MM.1S (cell line): ENCODE data around the gene ATP5ME.

Source experiments
- DNase-seq: peaks from one replicate; pipeline ENCODE4 v3.0.0-alpha.2; 2015
- H2AFZ ChIP-seq: fragments of 300-600 bp; sonication (generic); 2 replicates; pipeline ENCODE4 v1.6.0; 2016; ENCODE audit warnings: antibody characterized with exemption, low read length
- H3F3A ChIP-seq: fragments of 300-600 bp; sonication (generic); 2 replicates; pipeline ENCODE4 v1.6.1; 2016; ENCODE audit warnings: mild to moderate bottlenecking, antibody characterized with exemption, low read length, moderate library complexity, mixed read lengths; ENCODE audit not compliant: insufficient read depth
- H3K27ac ChIP-seq: fragments of 300-600 bp; sonication (generic); 2 replicates; pipeline ENCODE4 v1.5.1; 2016; ENCODE audit warnings: mild to moderate bottlenecking, low read length
- H3K27me3 ChIP-seq: fragments of 300-600 bp; sonication (generic); replicated peaks from 2 replicates; pipeline ENCODE4 v1.6.0; 2016; ENCODE audit warnings: low read length; ENCODE audit not compliant: insufficient read depth
- H3K36me3 ChIP-seq: fragments of 300-600 bp; sonication (generic); replicated peaks from 2 replicates; pipeline ENCODE4 v1.6.1; 2016; ENCODE audit warnings: mild to moderate bottlenecking, low read length, mixed read lengths; ENCODE audit not compliant: insufficient read depth
- H3K4me1 ChIP-seq: fragments of 300-600 bp; sonication (generic); 2 replicates; pipeline ENCODE4 v1.6.1; 2016; ENCODE audit warnings: low read length, mixed read lengths
- H3K4me2 ChIP-seq: fragments of 300-600 bp; sonication (generic); 2 replicates; pipeline ENCODE4 v1.6.0; 2016; ENCODE audit warnings: low read depth, low read length
- H3K4me3 ChIP-seq: fragments of 300-600 bp; sonication (generic); 2 replicates; pipeline ENCODE4 v1.5.1; 2016; ENCODE audit warnings: low read length, mixed read lengths
- H3K79me2 ChIP-seq: fragments of 300-600 bp; sonication (generic); 2 replicates; pipeline ENCODE4 v1.6.1; 2016; ENCODE audit warnings: mixed run types, low read length, mixed read lengths
- H3K9ac ChIP-seq: fragments of 300-600 bp; sonication (generic); 2 replicates; pipeline ENCODE4 v1.6.1; 2016; ENCODE audit warnings: low read length, mixed read lengths
- H3K9me2 ChIP-seq: fragments of 300-600 bp; sonication (generic); replicated peaks from 2 replicates; pipeline ENCODE4 v1.6.1; 2016; ENCODE audit warnings: mild to moderate bottlenecking, low read length, mixed read lengths; ENCODE audit not compliant: insufficient read depth
- H3K9me3 ChIP-seq: fragments of 300-600 bp; sonication (generic); replicated peaks from 2 replicates; pipeline ENCODE4 v1.6.1; 2016; ENCODE audit warnings: mild to moderate bottlenecking, low read length, mixed read lengths; ENCODE audit not compliant: insufficient read depth
- H4K20me1 ChIP-seq: fragments of 300-600 bp; sonication (generic); 2 replicates; pipeline ENCODE4 v1.6.1; 2016; ENCODE audit warnings: mild to moderate bottlenecking, low read length, moderate library complexity, mixed read lengths; ENCODE audit not compliant: insufficient read depth
- CTCF ChIP-seq: fragments of 300-600 bp; sonication (generic); IDR thresholded peaks from 2 replicates; pipeline ENCODE4 v1.5.1; 2016; ENCODE audit warnings: antibody characterized with exemption, low read length, mixed read lengths
- EZH2 ChIP-seq: fragments of 300-600 bp; sonication (generic); optimal IDR thresholded peaks from 2 replicates; pipeline ENCODE3; 2017; ENCODE audit warnings: low read depth, mild to moderate bottlenecking, antibody characterized with exemption, low read length, mixed read lengths
- EZH2phosphoT487 ChIP-seq: fragments of 300-600 bp; sonication (generic); IDR thresholded peaks from 2 replicates; pipeline ENCODE4 v1.6.1; 2018; ENCODE audit warnings: antibody characterized with exemption, low read length

ATP5ME gene

DNA sequence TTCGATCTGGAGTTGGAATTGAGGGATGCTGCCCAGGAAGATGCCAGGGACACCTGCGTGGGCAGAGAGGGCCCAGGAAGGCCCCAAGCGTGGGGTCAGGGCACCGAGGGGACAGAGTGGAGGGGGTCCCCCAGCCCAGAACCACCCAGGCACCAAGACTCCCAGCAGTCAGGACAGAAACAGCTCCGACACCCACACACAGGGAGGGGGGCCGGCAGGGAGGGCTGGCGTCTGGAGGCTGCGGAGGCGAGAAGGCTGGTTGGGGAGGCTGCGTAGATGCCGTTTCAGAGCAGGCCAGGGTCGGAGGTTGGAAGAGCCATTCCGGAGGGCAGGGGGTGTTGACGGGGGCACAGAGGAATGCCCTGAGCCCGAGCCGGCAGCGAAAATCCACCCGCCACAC lies 23.6 kb downstream of the ATP5ME start:
- H3K4me3 ChIP-seq: no peak overlapping the region
- H3K4me2 ChIP-seq: no peak overlapping the region
- TF ChIP-seq EZH2phosphoT487: no peak
- no peak for TF ChIP-seq CTCF
- no peak for TF ChIP-seq EZH2
- no peak overlapping the region for H3K27ac ChIP-seq
- no peaks in the 10 kb centered on the region for H3K36me3 ChIP-seq
- no peaks in the 10 kb centered on the region for H3K79me2 ChIP-seq
- no peak for DNase-seq
- no peaks in the 10 kb centered on the region for H3K9me2 ChIP-seq
- no peaks in the 10 kb centered on the region for H3K9me3 ChIP-seq
- H3K27me3 ChIP-seq: no peaks in the 10 kb centered on the region
- H3F3A ChIP-seq: no peaks in the 10 kb centered on the region
- no peaks in the 10 kb centered on the region for H4K20me1 ChIP-seq
- H3K4me1 ChIP-seq: no peaks in the 10 kb centered on the region
- H3K9ac ChIP-seq: no peak overlapping the region
- no peak overlapping the region for H2AFZ ChIP-seq

- DNase-seq: no peak
- H3K27ac ChIP-seq: no peak overlapping the region
- no peaks in the 10 kb centered on the region for H3K4me1 ChIP-seq
- H2AFZ ChIP-seq: no peak overlapping the region
- H3K4me3 ChIP-seq: no peak overlapping the region
- TF ChIP-seq EZH2phosphoT487 (no peak), CTCF (no peak), EZH2 (no peak)
- no peak overlapping the region for H3K9ac ChIP-seq
- H3K36me3 ChIP-seq: no peaks in the 10 kb centered on the region
- H3K79me2 ChIP-seq: no peaks in the 10 kb centered on the region
- no peaks in the 10 kb centered on the region for H3K9me2 ChIP-seq
- H3K9me3 ChIP-seq: no peaks in the 10 kb centered on the region
- no peaks in the 10 kb centered on the region for H3F3A ChIP-seq
- no peaks in the 10 kb centered on the region for H4K20me1 ChIP-seq
- H3K27me3 ChIP-seq: no peaks in the 10 kb centered on the region
- no peak overlapping the region for H3K4me2 ChIP-seq
These were observed 24.2 kb downstream of the ATP5ME start for GRCh38 chr4:649751-650310.

- H3K27me3 ChIP-seq: no peaks in the 10 kb centered on the region
- no peak for DNase-seq
- H3K9me2 ChIP-seq: no peaks in the 10 kb centered on the region
- no peaks in the 10 kb centered on the region for H3K4me1 ChIP-seq
- no peak overlapping the region for H2AFZ ChIP-seq
- no peak overlapping the region for H3K27ac ChIP-seq
- H3K4me2 ChIP-seq: no peak overlapping the region
- H3K9ac ChIP-seq: no peak overlapping the region
- H3K79me2 ChIP-seq: no peaks in the 10 kb centered on the region
- H4K20me1 ChIP-seq: no peaks in the 10 kb centered on the region
- TF ChIP-seq EZH2 (no peak), CTCF (no peak), EZH2phosphoT487 (no peak)
- no peak overlapping the region for H3K4me3 ChIP-seq
- H3F3A ChIP-seq: no peaks in the 10 kb centered on the region
- no peaks in the 10 kb centered on the region for H3K9me3 ChIP-seq
- H3K36me3 ChIP-seq: no peaks in the 10 kb centered on the region
These were observed 24.8 kb downstream of the ATP5ME start for GRCh38 chr4:649293-649625.
